NCI-H1417 treated with DMSO at 0.1 percent for 48 hours (cell line): ENCODE data around the gene TPP1.

Experiments
- DNase-seq: peaks from one replicate; lab custom pipeline; 2025; lab: John Stamatoyannopoulos, UW

Gene TPP1

DNA sequence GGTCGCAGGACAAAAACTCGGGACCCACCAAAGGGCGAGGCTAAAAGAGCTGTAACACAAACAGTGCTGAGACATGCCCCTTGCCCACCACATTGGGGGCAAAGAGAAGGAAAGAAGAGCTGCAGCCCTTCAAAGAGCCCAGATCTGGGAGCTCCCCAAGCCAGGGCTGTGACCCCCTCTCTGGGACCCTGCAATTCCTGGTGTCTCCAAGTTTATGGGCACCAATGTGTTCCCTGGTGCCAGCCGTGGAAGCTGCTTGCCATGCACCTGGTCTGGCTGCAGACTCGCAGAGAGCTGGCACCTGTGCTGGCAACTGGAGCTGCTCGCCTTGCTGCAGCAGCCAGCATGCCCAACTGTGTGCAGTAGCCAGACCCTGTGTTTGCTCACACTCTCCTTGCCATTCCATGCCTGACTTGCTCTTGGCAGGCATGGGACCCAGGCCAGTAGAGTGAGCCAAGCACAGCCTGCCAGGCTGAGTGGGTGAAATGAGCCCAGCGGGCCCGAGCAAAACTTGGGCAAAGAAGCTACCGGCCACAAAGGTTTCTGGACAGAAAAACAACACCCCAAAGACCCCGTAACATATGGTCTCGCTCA lies 31.8 kb downstream of the TPP1 start:
- no peak for DNase-seq

DNA sequence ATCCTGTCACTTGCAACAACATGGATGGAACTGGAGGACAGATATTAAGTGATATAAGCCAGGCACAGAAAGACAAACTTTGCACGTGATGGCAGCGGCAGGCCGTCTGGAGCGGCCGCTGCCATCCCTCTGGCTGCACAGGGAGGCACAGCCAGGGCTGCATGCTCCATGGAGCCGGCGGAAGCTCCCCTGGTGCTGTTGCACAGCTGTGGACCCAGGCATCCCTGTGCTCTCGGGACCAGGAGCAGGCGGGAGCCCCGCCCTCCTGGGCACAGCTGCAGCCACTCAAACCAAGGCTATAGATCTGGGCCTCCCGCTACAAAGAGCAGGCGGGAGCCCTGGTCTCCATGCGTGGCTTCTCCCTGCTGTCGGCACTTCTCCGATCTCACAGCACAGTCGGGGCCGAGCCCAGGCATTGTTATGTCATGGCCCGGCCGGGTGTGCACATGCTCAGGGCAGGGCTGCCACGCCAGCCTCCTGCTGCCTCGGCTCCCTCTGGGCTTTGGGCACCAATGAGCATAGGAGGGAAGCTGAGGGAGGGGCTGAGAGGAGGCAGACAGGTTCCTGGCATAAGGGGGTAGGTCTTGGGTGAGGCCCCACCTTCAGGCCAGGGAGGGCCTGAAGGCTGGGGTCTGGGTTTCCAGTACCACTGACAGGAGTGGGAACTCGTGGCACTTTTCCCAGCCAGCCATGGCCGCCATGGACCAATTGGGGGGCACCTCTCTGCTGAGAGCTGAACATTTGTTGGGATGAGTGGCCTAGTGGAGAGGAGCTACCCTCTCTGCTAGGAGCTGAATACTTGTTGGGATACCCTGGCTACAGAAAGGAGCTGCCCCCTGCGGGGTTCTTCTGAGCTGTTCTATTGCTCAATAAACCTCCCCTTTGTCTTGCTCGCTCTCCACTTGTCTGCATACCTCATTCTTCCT lies 32.5 kb downstream of the TPP1 start:
- DNase-seq, result no peak

DNA sequence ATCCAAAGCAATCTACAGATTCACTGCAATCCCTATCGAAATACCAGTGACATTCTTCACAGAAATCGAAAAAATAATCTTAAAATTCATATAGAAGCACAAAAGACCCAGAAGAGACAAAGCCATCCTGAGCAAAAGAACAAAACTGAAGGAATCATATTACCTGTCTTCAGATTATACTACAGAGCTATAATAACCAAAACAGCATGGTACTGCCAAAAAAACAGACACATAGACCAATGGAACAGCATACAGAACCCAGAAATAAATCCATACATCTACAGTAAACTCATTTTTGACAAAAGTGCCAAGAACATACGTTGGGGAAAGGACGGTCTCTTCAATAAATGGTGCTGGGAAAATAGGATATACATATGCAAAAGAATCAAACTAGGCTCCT lies 34.7 kb downstream of the TPP1 start:
- no peak for DNase-seq

DNA sequence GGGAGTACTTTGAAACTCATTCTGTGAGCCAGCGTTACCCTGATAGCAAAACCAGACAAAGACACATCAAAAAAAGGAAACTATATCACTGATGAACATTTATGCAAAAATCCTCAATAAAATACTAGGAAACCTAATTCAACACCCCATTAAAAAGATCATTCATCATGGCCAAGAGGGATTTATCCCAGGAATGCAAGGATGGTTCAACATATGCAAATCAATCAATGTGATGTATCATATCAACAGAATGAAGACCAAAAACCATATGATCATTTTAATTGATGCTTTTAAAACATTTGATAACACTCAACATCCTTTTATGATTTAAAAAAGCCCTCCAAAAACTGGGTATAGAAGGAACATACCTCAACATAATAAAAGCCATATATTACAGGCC lies 35.6 kb downstream of the TPP1 start:
- DNase-seq, result no peak

DNA sequence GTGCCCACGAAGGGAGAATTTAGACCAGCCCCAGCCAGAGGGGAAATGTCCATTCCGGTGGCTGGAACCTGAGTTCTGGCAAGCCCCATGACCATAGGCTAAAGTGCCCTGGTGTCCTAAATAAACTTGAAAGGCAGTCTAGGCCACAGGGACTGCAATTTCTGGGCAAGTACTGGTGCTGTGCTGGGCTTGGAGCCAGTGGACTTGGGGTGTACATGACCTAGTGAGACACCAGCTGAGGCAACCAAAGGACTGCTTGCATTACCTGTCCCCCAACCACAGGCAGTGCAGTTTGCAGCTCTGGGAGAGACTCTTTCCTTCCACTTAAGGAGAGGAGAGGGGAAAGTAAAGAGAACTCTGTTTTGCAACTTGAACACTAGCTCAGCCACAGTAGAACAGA lies 39.5 kb downstream of the TPP1 start:
- DNase-seq, result no peak

DNA sequence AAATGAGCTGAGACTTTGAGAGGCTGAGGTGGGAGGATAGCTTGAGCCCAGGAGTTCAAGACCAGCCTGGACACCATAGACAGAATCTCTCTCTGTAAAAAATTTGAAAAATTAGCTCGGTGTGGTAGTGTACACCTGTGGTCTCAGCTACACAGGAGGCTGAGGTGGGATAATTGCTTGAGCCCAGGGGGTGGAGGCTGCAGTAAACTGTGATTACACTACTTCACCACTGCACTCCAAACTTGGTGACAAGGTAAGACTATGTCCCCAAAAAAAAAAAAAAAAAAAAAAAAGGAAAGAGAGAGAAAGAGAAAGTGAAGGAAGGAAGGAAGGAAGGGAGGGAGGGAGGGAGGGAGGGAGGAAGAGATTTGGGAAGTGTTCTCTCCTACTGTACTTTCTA lies 41.1 kb downstream of the TPP1 start:
- DNase-seq, result no peak

DNA sequence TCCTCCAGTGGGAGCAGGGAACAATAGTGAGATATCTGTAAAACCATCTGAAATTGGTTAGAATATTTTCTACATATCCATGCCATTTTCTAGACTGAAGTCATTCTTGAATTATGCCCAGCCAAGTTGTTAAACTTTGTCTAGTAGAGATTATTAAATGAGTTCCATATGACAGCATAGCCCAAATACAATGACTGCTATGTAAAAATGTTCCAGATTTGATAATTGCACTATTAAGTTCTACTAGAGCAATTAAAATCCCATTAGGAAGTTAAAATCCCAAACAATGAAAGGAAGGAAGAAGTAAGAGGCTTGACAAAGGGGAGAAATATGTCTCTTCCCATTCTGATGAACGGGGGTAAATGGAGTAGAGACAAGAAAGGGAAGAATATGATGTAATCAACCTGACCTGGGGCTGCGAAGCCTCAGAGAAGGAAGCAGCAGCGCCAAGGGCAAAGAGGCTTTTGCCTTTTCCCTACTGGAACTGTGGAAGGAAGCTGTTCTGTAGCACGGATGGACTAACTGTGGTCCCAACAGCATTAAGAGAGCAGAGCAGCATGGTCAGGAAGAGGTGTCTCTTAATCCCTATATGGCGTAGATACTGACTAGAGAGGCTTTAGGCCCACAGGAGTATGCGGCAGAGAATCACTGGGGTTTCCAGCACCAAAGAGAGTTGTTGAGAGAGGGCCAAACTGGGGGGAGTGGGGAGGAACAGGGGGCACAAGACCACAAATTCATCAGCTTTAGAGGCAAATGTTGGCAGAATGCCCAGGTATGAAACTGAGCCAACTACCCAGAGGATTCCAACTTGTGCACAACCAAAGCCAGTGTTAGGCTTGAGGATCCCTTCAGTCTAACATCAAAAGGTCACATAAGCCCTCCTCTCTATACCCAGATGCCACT lies 42.5 kb downstream of the TPP1 start:
- no peak for DNase-seq

DNA sequence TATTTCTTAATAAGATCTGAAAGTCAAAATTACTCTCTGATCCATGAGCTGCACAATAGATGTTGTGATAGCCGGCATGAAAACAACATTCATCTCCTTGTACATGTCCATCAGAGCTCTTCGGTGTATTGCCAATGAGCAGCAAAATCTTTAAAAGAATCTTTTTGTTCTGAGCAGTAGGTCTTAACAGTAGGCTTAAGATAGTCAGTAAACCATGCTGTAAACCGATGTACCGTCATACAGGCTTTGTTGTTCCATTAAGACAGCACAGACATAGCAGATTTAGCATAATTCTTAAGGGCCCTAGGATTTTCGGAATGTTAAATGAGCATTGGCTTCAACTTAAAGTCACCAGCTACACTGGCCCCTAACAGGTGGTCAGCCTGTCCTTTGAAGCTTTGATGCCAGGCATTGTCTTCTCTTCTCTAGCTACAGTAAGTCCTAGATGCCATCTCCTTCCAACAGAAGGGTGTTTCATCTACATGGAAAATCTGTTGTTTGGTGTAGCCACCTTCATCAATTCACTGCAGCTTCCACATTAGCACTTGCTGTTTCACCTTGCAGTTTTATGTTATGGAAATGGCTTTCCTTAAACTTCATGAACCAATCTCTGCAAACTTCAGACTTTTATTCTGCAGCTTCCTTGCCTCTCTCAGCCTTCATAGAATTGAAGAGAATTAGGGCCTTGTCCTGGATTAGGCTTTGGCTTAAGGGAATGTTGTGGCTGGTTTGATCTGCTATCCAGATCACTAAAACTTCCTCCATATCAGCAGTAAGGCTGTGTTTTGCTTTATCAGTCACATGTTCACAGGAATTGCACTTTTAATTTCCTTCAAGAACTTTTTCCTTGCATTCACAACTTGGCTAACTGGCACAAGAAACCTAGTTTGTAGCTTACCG lies 44.2 kb downstream of the TPP1 start:
- no peak for DNase-seq

DNA sequence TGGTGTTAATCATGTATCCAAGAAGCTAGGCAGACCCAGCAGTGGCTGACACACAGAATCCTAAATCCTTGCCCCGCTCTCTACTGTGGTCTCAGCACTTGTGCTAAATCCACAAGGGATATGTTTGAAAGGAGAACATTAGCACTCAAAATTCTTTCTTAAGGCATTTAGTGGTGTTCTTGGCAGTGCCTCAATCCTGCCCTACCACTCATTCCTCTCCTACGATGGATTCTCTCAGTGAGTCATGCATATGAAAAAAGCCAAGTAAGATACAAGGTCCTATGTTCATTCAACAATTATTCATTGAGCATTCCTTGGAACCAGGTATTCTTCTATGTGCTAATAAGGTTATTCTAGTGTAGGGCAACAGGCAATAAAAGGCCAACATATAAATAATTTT lies 47.0 kb downstream of the TPP1 start:
- DNase-seq, result no peak

DNA sequence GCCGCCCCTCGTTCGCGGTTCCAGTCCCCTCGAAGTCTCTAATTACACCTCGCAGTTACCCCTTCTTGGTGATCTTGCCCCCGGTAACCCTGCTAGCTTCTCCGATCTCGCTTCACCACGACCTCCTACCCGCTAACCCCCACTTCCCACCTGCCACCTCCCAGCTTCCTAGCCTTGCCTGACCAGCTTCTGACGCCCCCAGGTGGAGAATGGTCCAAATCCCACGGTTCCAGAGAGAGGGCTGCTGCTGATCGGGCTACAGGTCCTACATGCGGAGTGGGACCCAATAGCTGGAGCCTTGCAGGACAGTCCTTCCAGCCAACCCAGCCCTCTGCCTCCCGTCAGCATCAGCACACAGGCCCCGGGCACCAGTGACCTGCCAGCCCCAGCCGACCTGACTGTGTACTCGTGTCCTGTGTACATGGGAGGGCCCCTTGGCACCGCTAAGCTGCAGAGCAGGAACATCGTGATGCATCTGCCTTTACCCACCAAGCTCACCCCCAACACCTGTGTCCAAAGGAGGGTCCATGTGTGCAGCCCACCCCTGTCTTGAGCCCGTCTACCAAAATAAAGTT lies 47.7 kb downstream of the TPP1 start:
- DNase-seq, result no peak

DNA sequence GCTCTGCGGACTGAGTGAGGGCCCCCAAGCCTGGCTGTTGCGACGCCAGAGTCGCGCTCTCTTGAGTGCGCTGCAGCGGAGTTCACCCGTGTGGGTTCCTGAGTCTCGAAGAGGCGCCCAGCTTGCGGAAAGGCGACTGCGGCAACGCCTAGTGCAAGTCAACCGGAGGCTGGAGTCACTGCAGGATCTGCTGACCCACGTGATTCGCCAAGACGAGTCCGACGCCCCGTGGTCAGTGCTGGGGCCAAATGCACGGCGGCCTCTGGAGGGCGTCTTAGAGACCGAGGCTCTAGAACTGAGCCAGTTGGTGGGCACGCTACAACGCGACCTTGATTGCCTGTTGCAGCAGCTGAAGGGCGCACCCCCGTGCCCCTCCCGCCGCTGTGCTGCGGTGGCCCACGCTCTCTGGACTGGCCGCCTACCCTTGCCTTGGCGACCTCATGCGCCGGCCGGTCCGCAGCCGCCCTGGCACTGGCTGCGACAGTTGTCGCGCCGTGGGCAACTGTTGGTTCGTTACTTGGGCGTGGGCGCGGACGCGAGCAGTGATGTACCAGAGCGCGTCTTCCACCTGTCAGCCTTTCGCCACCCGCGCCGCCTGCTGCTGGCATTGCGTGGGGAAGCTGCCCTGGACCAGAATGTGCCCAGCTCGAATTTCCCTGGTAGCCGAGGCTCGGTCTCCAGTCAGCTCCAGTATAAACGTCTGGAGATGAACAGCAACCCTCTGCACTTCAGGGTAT lies 48.4 kb downstream of the TPP1 start:
- DNase-seq, result no peak

DNA sequence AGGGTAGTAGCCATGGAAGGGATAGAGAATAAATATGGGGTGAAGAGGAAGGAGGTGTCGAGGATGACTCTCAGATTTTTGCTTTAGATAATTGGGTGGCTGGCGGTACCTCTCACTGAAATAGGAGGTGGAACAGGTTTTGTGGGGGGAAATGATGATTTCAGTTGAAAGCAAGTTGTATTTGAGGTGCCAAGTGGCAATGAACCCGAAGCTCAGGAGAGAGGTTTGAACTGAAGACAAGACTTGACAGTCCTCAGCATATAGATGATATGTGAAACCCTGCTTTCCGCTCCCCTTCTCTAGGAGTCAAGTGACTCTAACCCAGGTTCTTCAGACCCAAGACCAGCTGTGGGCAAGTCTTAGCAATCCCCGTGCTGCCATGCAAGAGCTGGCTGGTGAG lies 49.5 kb downstream of the TPP1 start:
- DNase-seq, result no peak

DNA sequence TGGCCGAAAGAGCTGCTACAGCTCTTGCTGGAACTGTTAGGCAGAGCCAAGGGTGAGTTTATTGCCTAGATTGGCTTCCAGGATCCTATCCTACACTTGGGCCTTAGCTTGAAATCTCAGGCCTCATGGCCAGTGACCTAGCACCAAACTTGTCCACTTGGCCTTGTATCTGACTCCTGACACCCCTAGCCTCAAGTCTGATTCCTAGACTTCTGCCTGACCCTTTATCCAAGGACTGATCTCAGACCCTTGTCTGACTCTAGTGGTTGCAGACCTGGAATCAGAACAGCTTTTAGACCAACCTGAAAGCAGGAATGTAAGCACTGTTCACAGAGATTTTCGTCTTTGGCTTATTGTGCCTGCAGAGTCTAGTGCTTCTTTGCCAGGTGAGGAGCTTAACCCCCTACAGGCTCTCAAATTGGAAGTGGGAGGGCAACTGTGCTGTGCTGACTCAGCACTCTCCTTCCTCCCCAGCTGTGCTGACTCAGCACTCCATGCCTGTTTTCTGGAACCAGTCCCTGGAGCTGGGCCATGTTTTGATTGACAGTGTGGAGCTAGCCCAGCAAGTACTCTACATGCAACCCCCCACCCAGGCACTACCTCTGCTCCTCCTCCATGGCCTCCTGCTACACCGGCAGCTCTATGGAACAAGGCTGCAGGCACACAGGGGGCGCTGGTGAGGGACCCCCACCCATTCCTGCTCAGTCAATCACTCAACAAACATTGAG lies 50.9 kb downstream of the TPP1 start:
- peak; percentile 1 for DNase-seq

DNA sequence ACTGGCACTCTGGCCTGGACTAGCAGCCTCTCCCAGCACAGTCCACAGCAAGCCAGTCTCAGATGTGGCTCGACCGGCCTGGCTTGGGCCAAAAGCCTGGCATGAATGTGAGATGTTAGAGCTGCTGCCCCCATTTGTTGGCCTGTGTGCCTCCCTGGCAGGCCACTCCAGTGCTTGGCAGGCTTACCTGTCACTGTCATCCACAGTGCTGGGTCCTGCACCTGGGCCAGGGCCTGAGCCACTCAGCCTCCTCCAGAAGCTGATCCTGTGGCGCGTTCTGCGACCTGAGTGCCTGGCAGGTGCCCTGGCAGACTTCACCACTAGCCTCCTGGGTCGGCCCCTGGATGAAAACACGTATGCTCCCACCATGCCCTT lies 51.9 kb downstream of the TPP1 start:
- no peak for DNase-seq

DNA sequence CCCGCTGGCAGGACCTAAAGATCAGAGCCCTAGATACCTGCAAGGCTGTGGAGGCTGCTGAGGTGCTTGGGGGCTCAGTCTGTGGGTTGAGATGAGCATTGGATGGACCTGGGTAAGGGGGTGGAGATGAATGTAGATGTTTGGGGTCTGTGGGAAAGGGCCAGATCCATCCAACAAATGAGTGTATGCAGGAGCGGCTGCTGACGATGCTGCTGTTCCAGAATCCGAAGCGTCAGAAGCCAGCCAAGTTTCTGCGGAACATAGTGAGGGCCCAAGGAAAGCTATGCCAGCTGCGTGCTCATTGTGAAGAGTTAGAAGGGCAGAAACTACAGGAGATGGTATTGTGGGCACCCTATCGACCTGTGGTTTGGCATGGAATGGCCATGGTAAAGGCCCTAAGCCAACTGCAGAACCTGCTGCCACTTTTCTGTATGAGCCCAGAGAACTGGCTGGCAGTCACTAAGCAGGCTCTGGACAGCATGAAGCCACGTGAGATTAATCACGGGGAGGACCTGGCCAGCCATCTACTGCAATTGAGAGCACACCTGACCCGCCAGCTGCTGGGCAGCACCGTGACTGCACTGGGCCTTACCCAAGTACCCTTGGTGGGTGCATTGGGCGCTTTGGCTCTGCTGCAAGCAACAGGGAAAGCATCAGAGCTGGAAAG lies 52.4 kb downstream of the TPP1 start:
- no peak for DNase-seq

DNA sequence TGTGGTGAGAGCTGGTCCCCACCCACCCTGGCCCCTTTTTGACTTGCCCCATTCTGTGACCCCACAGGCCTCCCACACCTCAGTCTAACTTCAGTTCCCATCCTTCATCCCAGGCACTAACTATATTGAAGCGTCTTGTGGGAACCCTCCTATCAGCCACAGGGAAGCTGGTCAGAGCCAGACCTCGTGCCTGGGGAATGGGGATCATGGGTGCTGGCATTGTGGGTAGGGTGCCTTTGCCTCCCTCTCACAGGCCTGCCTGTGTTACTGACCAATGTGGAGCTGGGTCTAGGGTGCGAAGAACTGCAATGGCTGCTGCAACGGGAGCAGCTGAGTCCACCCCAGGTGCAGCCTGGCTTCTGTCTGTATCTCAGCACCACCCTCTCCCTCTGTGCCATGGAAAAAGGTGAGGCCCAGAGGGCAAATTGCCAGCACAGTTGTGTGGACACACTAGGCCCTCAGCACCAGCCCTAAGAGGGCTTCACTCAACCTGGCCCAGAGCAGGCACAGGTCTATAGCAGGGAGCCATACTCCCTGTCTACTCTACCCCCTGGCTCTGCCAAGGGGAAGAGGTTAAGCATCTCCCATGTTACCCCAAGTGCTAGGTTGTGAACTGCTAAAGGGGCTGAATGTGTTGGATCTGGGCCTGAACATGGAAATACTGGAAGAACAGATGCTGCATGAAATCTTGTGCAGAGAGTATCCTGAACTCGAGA lies 53.1 kb downstream of the TPP1 start:
- no peak for DNase-seq

DNA sequence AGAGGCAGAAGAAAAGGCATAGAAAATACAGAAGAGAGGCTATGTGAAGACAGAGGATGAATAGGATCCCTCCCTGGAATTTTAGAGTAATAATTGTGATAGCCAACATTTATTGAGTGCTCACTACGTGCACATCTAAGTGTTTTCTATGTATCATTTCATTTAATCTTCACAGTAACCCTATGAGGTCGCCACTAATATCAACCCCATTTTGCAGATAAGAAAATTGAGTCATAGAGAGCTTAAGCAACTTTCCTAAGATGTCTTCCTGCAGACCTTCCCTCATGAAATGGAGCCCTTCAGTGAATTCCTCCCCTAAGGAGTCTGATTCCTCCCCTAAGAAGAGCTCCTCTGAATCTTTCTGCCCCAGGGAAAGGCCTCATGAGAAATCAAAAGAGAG lies 53.9 kb downstream of the TPP1 start:
- no peak for DNase-seq

DNA sequence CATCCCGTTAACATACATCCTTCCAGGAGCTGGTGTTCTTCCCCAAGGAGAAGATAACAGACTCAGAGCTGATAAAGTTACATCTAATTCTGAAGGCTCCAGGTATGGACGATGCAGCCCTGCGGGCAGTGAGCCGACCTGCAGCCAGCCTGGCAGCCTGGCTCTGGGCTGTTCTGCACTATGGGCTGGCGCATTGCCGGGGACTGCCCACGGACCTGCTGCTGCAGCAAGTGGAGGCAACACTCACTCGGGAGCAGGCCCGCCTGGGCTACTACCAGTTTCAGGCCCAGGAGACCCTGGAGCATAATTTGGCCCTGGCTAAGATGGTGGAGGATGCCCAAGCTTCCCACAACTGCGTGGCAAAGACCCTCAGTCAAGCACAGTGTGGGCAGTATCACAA lies 55.6 kb downstream of the TPP1 start:
- no peak for DNase-seq

DNA sequence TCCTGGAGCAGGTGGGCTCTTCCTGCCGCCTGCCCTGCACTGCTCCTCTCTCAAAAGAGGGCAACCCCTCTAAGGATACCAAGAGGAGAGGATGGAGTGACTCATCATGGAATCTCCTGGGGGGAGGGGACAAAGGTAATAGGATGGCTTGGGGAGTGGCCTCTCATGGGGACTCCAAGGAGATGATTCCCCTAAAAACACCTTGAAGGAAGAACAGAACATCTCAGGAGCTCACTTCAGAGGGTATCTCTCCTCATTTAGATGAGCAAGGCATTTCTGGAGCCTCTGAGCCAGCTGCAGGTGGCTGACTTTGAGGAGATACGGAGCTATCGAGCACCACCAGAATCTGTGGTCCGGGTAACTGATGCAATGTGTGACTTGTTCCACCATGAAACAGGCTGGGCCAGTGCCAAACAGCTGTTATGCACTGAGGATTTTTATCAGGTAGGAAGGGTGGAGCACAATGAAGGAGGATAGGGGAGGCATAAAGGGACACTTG lies 56.1 kb downstream of the TPP1 start:
- no peak for DNase-seq
